ENCODE measurements around the gene AOPEP.

- TF ChIP-seq CTCF (IDR thresholded peaks at IDR 0.05) (no peak), POLR2A (IDR thresholded peaks at IDR 0.05) (no peak)
Observed at GRCh38 chr9:95060916-95061315, 334.4 kb downstream of the AOPEP start.
